Measurements from ENCODE around the gene GALNT5.

The GALNT5 gene

GRCh38 chr2:157265825-157266224 is 8.3 kb downstream of the GALNT5 start:
- POLR2A ChIA-PET = no interaction called here
- Histone ChIP-seq H3K4me3 (ENCODE audit: low read depth, low read length) (no peak overlapping the region), H3K36me3 (ENCODE audit: control insufficient read depth in 2 of 2, insufficient read depth in 1 of 2, low read length in 2 of 2) (no peaks in the 10 kb centered on the region), H3K4me1 (ENCODE audit: control insufficient read depth, insufficient read depth, low read length) (no peaks in the 10 kb centered on the region), H3K9me3 (ENCODE audit: control insufficient read depth, insufficient read depth, low read depth, low read length) (no peaks in the 10 kb centered on the region), H3K27ac (ENCODE audit: extremely low read depth, low read depth, low read length) (no peak overlapping the region)
- CTCF ChIA-PET = no interaction called here
- TF ChIP-seq ZNF274 (IDR thresholded peaks at IDR 0.05; ENCODE audit: low read length) = no peak
- no peak for TF ChIP-seq ZNF274 (tag by site-specific recombination; IDR thresholded peaks at IDR 0.05; ENCODE audit: borderline replicate concordance)
- TF ChIP-seq ZNF148 (tag by site-specific recombination; IDR thresholded peaks at IDR 0.05; ENCODE audit: borderline replicate concordance) = no peak
- no peak for TF ChIP-seq ZSCAN30 (tag by site-specific recombination; IDR thresholded peaks at IDR 0.05)
- no peak for TF ChIP-seq ZNF514 (tag by site-specific recombination; IDR thresholded peaks at IDR 0.05)
- no peak for TF ChIP-seq GLIS1 (tag by site-specific recombination; IDR thresholded peaks at IDR 0.05)
- no peak for TF ChIP-seq ZNF664 (tag by site-specific recombination; IDR thresholded peaks at IDR 0.05)
- TF ChIP-seq ZFHX2 (tag by site-specific recombination; conservative IDR thresholded peaks at IDR 0.05) = no peak
- no peak for TF ChIP-seq ZNF645 (tag by site-specific recombination; IDR thresholded peaks at IDR 0.05)
- no peak for TF ChIP-seq ZNF600 (tag by site-specific recombination; IDR thresholded peaks at IDR 0.05)
- TF ChIP-seq ZNF37A (tag by site-specific recombination; IDR thresholded peaks at IDR 0.05) = no peak
- no peak for TF ChIP-seq CTCF (tag by site-specific recombination; IDR thresholded peaks at IDR 0.05)
- no peak for TF ChIP-seq ZNF266 (tag by site-specific recombination; IDR thresholded peaks at IDR 0.05; ENCODE audit: low read depth)

- ChIA-PET CTCF (no interaction called here), POLR2A (no interaction called here)
- Histone ChIP-seq H3K9me3 (ENCODE audit: control insufficient read depth, insufficient read depth, low read depth, low read length) (no peaks in the 10 kb centered on the region), H3K36me3 (ENCODE audit: control insufficient read depth in 2 of 2, insufficient read depth in 1 of 2, low read length in 2 of 2) (no peaks in the 10 kb centered on the region), H3K27ac (ENCODE audit: extremely low read depth, low read depth, low read length) (no peak overlapping the region), H3K4me1 (ENCODE audit: control insufficient read depth, insufficient read depth, low read length) (no peaks in the 10 kb centered on the region), H3K4me3 (ENCODE audit: low read depth, low read length) (no peak overlapping the region)
- no peak for TF ChIP-seq ZNF488 (tag by site-specific recombination; IDR thresholded peaks at IDR 0.05)
- no peak for TF ChIP-seq REST (tag by site-specific recombination; IDR thresholded peaks at IDR 0.05)
- no peak for TF ChIP-seq ZNF394 (tag by site-specific recombination; IDR thresholded peaks at IDR 0.05; ENCODE audit: borderline replicate concordance)
- TF ChIP-seq YY2 (tag by site-specific recombination; IDR thresholded peaks at IDR 0.05) = no peak
- no peak for TF ChIP-seq SP3 (tag by site-specific recombination; IDR thresholded peaks at IDR 0.05)
- no peak for TF ChIP-seq ZNF596 (tag by site-specific recombination; IDR thresholded peaks at IDR 0.05)
- no peak for TF ChIP-seq ZNF560 (tag by site-specific recombination; IDR thresholded peaks at IDR 0.05; ENCODE audit: borderline replicate concordance)
- no peak for TF ChIP-seq ZNF621 (tag by site-specific recombination; IDR thresholded peaks at IDR 0.05)
- no peak for TF ChIP-seq SP2 (tag by site-specific recombination; IDR thresholded peaks at IDR 0.05)
Measured at GRCh38 chr2:157267476-157267875, 10.0 kb downstream of the GALNT5 start.

Data from HEK293 (cell line).